GM21737 (cell line): ENCODE measurements around the gene SLCO3A1.

ENCODE experiments used
- ATAC-seq: cut with Tn5 transposase; IDR thresholded peaks from one replicate; pipeline ENCODE4 v1.9.1; 2021; ENCODE audit warnings: mild to moderate bottlenecking, moderate library complexity; ENCODE audit not compliant: unreplicated experiment

Gene SLCO3A1

GRCh38 chr15:91909111-91909510, 55.6 kb downstream of the SLCO3A1 start:
- no peak for ATAC-seq

DNA sequence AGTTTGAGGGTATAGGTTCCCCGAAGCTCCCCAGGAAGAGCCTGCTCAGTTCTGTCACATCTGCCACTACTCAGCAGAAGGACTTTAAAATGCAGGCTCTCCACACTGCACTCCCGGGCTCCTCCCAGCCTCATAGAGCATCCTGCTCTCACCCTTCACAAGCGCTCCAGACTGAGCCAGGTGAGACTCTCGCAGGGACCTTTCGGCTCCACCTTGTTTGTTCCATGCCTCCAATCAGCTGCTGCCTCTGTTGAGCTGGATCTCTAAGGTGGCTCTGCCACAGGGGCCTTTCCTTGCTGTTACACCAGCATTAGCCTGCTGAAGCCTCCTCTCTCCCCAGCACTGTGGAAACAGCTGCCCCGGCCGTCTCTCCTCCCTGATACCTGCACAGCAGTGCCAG, 56.1 kb downstream of the SLCO3A1 start:
- ATAC-seq = no peak

DNA sequence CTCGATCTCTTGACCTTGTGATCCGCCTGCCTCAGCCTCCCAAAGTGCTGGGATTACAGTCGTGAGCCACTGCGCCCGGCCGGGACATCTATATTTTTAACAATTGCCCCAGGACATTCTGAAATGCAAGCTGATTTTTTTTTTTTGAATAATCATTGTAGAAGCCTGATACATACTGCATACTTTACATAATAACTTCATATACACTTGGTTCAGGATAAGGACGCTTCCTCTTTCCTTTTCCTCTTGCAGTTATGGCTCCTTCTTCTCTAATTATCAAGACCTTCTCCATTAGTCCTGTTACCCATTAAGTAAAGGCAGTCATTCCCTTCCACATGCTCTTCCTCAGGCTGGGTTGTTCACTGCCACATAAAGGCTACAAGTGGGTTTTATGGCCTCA, 58.3 kb downstream of the SLCO3A1 start:
- ATAC-seq = no peak

DNA sequence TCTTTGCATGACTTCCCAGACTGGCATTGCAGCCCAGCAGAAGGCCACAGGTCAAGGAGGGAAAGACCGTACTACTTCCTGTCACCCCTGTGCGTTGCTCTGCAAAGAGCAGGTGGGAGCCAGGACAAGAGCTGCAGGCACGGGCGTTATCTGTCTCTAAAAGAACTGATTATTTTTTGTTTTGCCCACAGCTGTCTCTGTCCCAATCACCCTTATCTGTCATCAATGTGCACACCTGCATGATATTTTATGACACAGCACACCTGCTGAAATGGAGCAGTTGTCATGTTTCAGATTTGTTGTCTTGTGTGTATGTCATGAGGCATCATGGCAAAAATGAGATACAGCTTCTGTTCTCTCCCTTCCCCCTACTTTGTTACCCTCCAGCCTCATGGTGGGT, 58.8 kb downstream of the SLCO3A1 start:
- ATAC-seq = no peak

- no peak for ATAC-seq
These were observed 60.1 kb downstream of the SLCO3A1 start for GRCh38 chr15:91913560-91913959.

DNA sequence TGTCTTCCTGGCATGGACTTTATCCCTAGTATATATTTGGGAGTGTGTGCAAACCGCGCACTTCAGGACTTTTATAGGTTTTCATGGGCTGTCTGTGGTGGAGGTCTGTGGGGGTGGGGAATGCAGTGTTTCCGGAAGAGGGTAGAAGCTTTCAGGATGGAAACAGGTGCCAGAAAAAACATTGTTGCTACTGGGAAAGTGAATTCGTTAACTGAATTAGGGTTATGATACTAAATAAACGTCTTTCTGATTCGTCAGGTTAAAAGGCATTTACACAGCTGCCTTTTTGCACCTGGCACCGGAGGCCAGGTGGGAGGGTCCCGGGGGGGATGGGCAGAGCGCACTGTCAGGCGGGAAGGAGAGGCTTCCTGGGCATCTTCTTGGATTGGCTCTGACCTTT, 62.1 kb downstream of the SLCO3A1 start:
- ATAC-seq = no peak

GRCh38 chr15:91916051-91916450, 62.5 kb downstream of the SLCO3A1 start:
- ATAC-seq = no peak

- ATAC-seq = no peak
These were observed 64.3 kb downstream of the SLCO3A1 start for GRCh38 chr15:91917686-91918360.

DNA sequence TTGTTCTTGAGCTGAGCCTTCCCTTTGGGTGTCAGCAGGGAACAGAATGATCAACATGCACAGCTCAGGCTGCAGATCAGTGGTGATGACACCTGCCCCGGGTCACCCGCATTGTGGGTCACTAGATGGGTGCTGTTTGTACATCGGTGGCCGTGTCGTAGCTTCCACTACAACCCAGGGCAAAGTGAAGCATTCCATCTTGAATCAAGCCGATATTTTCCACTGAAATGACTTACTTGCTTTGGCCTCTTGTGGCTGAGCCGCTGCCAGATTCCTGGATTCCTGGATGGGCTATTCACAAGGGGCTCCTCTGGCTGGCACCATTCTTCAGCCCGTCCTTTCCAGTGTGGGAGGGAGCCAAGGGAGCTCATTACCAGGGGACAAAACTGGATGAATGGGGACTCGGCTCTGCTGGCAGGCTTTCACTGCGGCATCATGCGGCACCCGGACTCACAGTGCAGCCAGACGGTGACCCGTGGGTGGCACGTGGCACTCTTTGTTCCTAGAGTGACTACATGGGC, 65.6 kb downstream of the SLCO3A1 start:
- ATAC-seq = no peak

DNA sequence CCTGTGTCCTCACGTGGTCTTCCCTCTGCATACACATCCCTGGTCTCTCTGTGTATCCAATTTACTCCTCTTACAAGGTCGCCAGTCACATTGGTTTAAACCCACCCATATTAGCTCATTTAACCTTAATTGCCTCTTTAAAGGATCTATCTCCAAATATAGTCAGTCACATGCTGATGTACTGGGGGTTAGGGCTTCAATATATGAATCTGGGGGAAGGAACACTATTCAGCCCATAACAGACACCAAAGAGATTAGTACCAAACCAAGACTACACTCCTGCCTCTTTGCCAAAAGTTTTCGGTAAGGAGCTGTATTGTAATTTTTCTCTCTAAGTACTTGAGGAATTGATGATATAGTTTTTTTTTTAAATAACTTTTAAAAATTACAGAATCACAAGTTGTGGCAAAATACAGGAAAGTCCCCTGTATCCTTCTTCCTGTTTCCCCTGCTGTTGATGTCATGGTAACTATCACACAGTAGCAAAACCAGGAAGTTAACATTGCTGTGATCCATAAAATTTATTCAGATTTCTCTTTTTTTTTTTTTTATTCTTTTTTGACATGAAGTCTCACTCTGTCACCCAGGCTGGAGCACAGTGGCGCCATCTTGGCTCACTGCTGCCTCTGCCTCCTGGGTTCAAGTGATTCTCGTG, 67.8 kb downstream of the SLCO3A1 start:
- no peak for ATAC-seq

GRCh38 chr15:91921843-91922198, 68.3 kb downstream of the SLCO3A1 start:
- no peak for ATAC-seq

GRCh38 chr15:91922646-91923547, 69.4 kb downstream of the SLCO3A1 start:
- ATAC-seq = no peak

DNA sequence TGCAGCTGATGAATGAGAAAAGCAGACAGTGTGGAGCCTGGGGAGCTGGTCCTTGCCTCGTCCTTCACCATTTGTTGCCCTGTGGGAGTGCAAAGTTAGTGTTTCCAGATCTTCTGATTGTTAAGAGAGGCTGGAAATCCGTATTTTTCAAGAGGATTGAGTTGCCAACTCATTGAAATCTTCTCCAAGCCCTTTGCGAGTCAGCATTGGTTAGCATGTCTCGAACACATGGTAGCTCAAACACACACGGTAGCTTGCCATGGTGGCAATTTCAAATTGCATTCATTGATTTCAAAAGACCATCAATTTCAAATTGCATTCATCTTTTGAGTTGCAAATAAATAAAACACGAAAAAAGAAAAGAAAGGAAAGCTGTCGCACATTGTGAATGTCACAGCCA, 70.7 kb downstream of the SLCO3A1 start:
- no peak for ATAC-seq

GRCh38 chr15:91924837-91925495, 71.5 kb downstream of the SLCO3A1 start:
- ATAC-seq = no peak

DNA sequence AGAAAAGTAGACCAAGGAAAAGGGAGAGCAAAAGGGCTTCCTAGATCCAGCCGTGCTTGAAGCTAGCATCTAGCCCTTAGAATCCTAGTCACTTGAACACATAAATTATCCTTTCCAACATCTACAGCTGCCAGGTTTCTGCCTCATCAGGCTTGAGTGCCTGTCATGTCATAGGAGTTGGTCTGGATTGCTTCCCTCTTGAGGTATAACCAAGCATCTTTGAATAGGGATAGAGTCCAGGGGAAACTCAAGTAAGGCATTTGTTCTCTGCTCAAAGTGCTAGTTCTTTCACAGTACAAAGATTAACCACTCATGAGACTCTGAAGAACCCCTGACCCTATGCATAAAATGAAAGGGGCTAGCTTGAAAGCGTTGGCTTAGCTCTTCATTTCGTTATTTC, 72.3 kb downstream of the SLCO3A1 start:
- no peak for ATAC-seq

GRCh38 chr15:91926908-91927270, 73.4 kb downstream of the SLCO3A1 start:
- ATAC-seq = no peak

DNA sequence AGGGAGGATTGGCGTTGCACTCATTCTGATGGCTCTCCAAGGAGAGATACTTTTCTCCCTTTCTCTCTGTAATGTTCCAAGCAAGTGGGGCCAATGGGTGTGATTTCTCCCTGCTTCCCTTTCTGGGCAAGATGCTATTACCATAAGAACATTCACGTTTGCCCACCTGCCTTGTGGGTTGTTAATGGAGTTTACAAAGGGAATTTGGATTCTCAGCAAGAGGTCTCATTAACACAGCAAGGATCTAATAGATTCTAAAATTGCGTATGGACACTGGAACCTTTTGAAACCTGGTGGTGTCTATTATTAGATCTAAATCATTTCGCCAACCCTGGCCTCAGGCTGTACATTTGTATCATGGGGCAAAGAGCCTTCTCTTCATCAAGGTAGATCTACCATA, 74.1 kb downstream of the SLCO3A1 start:
- ATAC-seq = no peak

- ATAC-seq = no peak
These were observed 75.2 kb downstream of the SLCO3A1 start for GRCh38 chr15:91928675-91929074.

- ATAC-seq = no peak
These were observed 76.0 kb downstream of the SLCO3A1 start for GRCh38 chr15:91929509-91929908.

DNA sequence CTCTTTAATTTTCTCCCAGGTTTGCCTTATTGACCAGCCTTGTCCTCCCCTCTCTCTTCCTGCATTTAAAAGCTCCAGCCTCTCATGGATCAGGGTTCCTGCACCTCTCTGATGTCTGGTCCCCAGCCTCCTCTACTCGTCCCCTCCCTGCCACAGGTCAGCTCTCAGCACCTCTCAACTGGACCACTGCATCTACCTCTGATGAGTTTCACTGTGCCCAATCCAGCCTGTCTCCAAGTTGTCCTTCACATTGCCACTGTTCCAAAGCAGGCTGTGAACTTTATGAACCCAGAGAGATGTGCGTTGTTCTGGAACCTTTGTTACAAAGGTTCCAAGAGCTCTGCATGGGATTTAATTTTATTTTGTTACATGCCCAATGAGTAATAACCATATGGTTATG, 76.6 kb downstream of the SLCO3A1 start:
- ATAC-seq = no peak

GRCh38 chr15:91936182-91936775, 82.8 kb downstream of the SLCO3A1 start:
- no peak for ATAC-seq
